Ascending aorta (tissue), 2 donors: ENCODE measurements around the gene SERPINA6. TPM values are rescaled to one million over a fixed set of nuclear protein-coding genes. Genes with fewer than 3 reads are reported as not detected.
"Not testable (repeated sequence)": the region's sequence is repeated elsewhere in the genome, so short reads cannot be mapped to it uniquely, and the experiment has no call there.

Source experiments
- DNase-seq, 2 donors: peaks; one replicate each; pipeline ENCODE4 v3.0.0-alpha.2; 2019; ENCODE audit warnings: low spot score in 2 of 2
- H3K27ac ChIP-seq, 2 donors: fragments of 200-600 bp; sonication (generic); one replicate each; pipeline ENCODE4 v1.5.1; 2016 to 2017; ENCODE audit warnings: mild to moderate bottlenecking in 1 of 2
- H3K27me3 ChIP-seq: fragments of 200-600 bp; sonication (generic); one replicate; pipeline ENCODE4 v1.5.1; 2017
- H3K36me3 ChIP-seq, 2 donors: fragments of 200-600 bp; sonication (generic); one replicate each; pipeline ENCODE4 v1.5.1; 2016
- H3K4me1 ChIP-seq, 2 donors: fragments of 200-600 bp; sonication (generic); one replicate each; pipeline ENCODE4 v1.5.1; 2016 to 2017; ENCODE audit warnings: mild to moderate bottlenecking in 1 of 2
- H3K4me3 ChIP-seq, 2 donors: fragments of 200-600 bp; sonication (generic); one replicate each; pipeline ENCODE4 v1.5.1; 2016 to 2017; ENCODE audit warnings: mild to moderate bottlenecking in 1 of 2
- H3K9me3 ChIP-seq, 2 donors: fragments of 200-600 bp; sonication (generic); one replicate each; pipeline ENCODE4 v1.5.1; 2016
- CTCF ChIP-seq, 3 experiments: fragments of 200-600 bp in 2 of 3; fragments of 450-650 bp in 1 of 3; sonication (generic) in 2 of 3; IDR thresholded peaks; one replicate each; pipeline ENCODE4 v1.5.1; 2016 to 2019; ENCODE audit warnings: antibody characterized with exemption in 3 of 3, mild to moderate bottlenecking in 1 of 3, moderate library complexity in 1 of 3
- intact Hi-C: fragments of 100-400 bp; cut with DNase I; formaldehyde crosslinking; loops from one replicate; pipeline ENCODE4 v1.15.1; 2023
- total RNA-seq: library from RNA; depleted of rRNA; stranded (reverse); fragments of >200 nt; gene quantifications from one replicate; pipeline ENCODE4 v1.1.0, GENCODE V29; 2016

The SERPINA6 gene
- total RNA-seq, 1 donor from 2014 or later = not detected

GRCh38 chr14:94346841-94347240 is 23.7 kb upstream of the SERPINA6 start:
- Histone ChIP-seq H3K36me3 (no peaks in the 10 kb centered on the region), H3K27ac (no peak overlapping the region), H3K4me1 (no peaks in the 10 kb centered on the region), H3K27me3 (no peaks in the 10 kb centered on the region), H3K9me3 (no peaks in the 10 kb centered on the region), H3K4me3 (no peak overlapping the region)
- no peak for TF ChIP-seq CTCF (IDR thresholded peaks at IDR 0.05)
- DNase-seq = no peak
- intact Hi-C loops = no loop called here

GRCh38 chr14:94346065-94346786 is 23.1 kb upstream of the SERPINA6 start:
- H3K4me1 ChIP-seq, H3K36me3 ChIP-seq, H3K27me3 ChIP-seq, intact Hi-C loops, H3K9me3 ChIP-seq, H3K27ac ChIP-seq, DNase-seq, H3K4me3 ChIP-seq: not testable (repeated sequence)

- Histone ChIP-seq H3K4me3 (no peak overlapping the region), H3K4me1 (no peaks in the 10 kb centered on the region), H3K27me3 (no peaks in the 10 kb centered on the region), H3K36me3 (no peaks in the 10 kb centered on the region), H3K27ac (no peak overlapping the region), H3K9me3 (no peaks in the 10 kb centered on the region)
- TF ChIP-seq CTCF (IDR thresholded peaks at IDR 0.05) = no peak
- DNase-seq = no peak
- intact Hi-C loops = no loop called here
Observed at GRCh38 chr14:94345344-94346064, 22.4 kb upstream of the SERPINA6 start.

- Histone ChIP-seq H3K27ac (no peak overlapping the region), H3K4me1 (no peaks in the 10 kb centered on the region), H3K9me3 (no peaks in the 10 kb centered on the region), H3K27me3 (no peaks in the 10 kb centered on the region), H3K36me3 (no peaks in the 10 kb centered on the region), H3K4me3 (no peak overlapping the region)
- TF ChIP-seq CTCF (IDR thresholded peaks at IDR 0.05) = no peak
- intact Hi-C loops = no loop called here
- no peak for DNase-seq
Observed at GRCh38 chr14:94344389-94344788, 21.3 kb upstream of the SERPINA6 start.

GRCh38 chr14:94343238-94344005 is 20.3 kb upstream of the SERPINA6 start:
- Histone ChIP-seq H3K4me1 (no peaks in the 10 kb centered on the region), H3K36me3 (no peaks in the 10 kb centered on the region), H3K27ac (no peak overlapping the region), H3K9me3 (no peaks in the 10 kb centered on the region), H3K4me3 (no peak overlapping the region), H3K27me3 (no peaks in the 10 kb centered on the region)
- DNase-seq = no peak
- intact Hi-C loops = no loop called here
- TF ChIP-seq CTCF (IDR thresholded peaks at IDR 0.05) = no peak
